ENCODE results near the gene PKN3. TPM values are rescaled to one million over a fixed set of nuclear protein-coding genes. Genes with fewer than 3 reads are reported as not detected.

Gene PKN3
- total RNA-seq, 1 experiment from 2014 or later, result 9.3 TPM

DNA sequence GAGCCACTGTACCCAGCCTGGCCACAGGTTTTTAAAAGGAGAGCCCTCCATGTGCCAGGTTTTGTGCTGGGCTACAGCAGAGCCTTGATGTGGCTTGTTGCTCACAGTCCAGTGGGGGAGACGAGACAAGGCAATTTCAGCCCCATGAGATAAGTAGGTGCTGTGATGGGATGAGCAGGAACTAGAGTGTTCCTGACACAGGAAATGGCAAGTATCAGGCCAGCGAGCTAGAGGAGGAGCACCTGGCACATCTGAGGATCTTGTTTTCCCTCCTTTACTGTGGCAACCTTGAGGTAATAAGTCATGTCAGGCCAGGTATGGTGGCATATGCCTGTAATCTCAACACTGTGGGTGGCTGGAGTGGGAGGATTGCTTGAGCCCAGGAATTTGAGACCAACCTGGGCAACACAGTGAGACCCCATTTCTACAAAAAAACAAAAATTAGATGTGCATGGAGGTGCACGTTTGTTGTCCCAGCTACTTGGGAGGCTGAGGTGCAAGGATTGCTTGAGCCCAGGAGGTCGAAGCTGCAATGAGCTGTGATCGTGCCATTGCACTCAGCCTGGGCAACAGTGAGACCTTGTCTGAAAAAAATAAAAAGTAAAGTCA, 25.4 kb downstream of the PKN3 start:
- no peak for DNase-seq (ENCODE audit: low read depth)
- in situ Hi-C loops (cut with HindIII; ENCODE audit: low pct_unique_long_range_greater_than_20kb, low sequenced_read_pairs), result no loop called here

DNA sequence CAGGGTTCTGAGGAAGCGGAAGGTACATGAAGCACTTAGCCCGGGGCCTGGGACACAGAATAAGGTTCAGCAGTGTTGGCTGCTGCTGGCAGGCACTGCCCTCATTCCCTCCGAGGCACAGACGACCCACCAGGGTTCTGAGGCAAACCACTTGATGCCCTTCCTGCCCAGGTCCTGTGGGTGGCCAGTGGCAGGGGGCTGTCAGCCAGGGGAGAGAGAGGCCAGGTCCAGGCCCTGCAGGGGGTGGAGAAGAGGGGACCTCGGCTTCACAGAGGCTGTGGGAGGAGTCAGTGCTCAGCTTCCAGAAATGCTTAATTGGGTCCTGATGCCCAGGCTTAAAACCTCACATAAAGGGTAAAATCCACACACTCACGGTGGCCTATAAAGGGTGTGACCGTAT, 26.0 kb downstream of the PKN3 start:
- DNase-seq (ENCODE audit: low read depth), result no peak
- in situ Hi-C loops (cut with HindIII; ENCODE audit: low pct_unique_long_range_greater_than_20kb, low sequenced_read_pairs), result no loop called here

DNA sequence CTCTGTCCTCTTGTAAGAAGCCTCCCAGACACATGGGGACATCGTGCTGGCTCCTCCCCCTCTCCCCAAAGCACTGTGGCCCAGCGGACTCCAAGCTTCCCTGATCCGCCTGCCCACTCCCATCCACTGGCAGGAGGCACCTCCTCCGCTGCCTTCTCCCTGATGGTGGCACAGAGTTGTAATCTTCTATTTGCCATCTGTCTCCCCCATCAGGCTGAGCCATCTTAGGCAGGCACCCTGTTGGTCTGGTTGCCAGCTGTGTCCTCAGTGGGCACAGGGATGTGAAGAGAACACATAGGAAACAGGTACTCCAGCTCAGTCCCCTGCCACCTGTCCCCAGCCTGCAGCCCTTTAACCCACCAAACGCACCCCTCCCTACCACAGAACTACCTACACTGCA, 27.0 kb downstream of the PKN3 start:
- in situ Hi-C loops (cut with HindIII; ENCODE audit: low pct_unique_long_range_greater_than_20kb, low sequenced_read_pairs), result no loop called here
- no peak for DNase-seq (ENCODE audit: low read depth)

DNA sequence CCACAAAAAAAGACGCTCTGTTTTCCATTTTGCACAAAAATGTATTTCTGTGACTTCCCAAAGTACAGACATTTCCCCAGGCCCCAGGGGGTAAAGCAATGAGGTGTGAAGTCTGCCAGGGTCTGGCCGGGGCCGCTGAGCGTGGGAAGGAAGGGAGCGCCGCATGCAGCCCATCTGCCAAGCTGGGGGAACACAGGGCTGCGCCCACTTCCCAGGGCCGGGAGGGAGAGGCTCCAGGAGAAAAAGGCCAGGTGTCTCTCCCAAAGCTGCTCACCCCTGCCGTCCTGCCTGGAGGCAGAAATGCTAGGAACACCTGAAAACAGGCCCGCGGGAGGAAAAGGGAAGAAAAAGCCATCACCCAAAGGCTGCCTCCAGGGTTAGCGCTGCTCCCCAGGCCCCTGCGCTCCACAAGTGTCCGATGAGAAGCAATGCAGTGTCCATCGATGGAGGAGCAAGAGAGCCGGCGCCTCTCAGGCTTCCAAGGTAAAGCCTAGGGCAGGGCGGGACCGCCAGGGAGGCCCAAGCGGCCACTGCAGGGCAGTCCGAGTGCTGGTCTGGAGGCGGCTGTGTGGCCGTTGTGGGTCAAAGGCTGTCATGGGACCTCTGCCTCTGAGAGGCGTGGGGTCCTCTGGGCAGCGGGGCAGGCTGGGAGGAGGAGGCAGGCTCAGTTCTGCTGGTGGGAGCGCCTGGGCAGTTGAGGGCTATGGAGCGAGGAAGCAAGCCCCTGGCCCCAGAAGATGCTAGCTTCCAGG, 27.6 kb downstream of the PKN3 start:
- no peak for DNase-seq (ENCODE audit: low read depth)
- in situ Hi-C loops (cut with HindIII; ENCODE audit: low pct_unique_long_range_greater_than_20kb, low sequenced_read_pairs), result no loop called here

DNA sequence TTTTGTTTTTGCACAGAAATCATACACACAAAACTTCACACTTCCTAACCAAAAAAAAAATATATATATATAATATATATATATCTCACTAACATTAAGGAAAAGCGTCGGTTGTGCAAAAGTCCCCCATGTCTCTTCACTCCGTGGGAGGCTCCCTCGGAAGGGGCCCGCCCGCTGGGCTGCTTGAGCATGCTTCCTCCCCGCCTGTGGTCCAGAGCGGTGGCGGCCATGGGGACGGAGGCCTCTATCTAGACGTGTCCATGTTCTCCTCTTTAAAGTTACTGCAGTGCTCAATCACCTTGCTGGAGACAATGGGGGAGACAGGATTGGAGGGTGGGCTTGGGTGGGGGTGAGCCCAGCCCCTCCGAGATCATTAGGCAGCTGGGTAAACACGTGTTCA, 28.8 kb downstream of the PKN3 start:
- no peak for DNase-seq (ENCODE audit: low read depth)

DNA sequence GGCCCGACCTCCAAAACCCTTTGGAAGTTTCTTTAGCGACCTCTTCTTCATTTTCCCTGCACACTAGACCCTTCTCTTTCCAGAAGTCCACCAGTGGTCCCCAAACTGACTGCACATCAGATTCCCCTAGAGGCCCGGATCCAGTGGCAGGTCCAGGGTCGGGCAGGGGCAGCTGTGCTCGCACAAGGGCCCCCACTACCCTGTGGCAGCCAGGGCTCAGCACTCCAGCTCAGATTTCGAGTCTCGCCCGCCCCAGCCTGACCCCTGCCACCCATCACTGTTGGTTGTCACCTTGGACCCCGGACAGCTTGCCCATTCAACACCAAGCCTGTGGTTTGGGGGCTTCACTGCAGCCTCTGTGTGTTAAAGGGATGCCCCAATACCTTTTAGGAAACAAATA, 29.4 kb downstream of the PKN3 start:
- no peak for DNase-seq (ENCODE audit: low read depth)
- in situ Hi-C loops (cut with HindIII; ENCODE audit: low pct_unique_long_range_greater_than_20kb, low sequenced_read_pairs), result no loop called here

More for the DNA sequence above, 28.8 kb downstream of the PKN3 start:
- in situ Hi-C loops (cut with HindIII; ENCODE audit: low pct_unique_long_range_greater_than_20kb, low sequenced_read_pairs), result no loop called here

DNA sequence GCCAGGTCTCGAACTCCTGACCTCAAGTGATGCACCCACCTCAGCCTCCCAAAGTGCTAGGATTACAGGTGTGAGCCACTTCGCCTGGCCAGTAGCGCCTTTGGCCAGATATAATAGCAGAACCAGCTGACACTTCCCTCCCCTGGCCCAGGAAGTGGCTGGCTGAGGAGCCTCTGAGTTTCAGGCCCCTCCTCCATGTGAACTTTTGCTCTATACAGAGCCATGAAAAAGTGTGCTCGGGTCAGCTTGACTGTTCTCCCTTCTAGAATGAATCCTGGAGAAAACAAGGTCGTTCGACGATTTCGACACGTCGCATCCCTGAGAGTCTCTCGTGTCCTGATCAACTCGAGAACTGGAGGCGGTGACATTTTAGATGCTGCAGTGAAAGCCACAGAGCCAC, 30.3 kb downstream of the PKN3 start:
- DNase-seq (ENCODE audit: low read depth), result no peak
- in situ Hi-C loops (cut with HindIII; ENCODE audit: low pct_unique_long_range_greater_than_20kb, low sequenced_read_pairs), result no loop called here

DNA sequence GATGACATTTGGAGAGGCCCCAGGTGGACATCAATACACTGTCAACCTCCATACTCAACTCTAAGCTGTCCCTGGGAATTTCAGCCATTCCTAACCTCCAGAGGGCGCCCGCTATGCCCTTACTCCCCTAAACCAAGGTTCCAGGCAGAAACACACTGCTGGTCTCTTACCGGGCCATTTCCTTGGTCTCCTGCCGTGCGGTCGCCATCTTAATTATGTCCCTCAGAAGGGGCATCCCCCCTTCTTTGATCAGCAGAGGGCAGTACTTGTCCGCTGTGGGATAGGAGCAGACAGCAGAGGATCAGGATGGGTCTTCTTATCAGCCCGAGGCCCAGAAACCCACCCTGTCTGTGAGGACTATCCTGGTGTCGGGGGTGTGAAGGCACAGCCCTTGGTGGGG, 31.0 kb downstream of the PKN3 start:
- peak; percentile 70 for DNase-seq (ENCODE audit: low read depth)
- in situ Hi-C loops (cut with HindIII; ENCODE audit: low pct_unique_long_range_greater_than_20kb, low sequenced_read_pairs), result no loop called here

DNA sequence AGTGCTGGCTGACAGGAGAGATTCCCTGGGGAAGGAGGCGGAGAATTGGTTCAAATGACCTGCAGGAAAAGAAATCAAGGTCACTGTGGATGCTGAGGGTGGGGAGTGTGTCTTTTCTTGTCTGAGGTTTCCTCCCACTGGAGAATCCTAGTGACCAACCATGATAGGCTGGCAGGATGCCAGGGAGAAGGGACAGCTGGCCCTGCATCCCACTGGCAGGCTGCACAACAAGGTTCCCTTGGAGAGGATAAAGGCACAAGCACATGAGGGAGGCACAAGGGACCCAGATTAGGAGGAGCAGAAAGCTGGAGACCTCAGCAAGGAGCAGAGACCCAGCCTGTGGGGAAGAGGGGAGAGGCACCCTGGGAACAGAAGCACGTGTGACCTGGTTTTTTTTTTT, 33.1 kb downstream of the PKN3 start:
- in situ Hi-C loops (cut with HindIII; ENCODE audit: low pct_unique_long_range_greater_than_20kb, low sequenced_read_pairs), result no loop called here
- DNase-seq (ENCODE audit: low read depth), result no peak

DNA sequence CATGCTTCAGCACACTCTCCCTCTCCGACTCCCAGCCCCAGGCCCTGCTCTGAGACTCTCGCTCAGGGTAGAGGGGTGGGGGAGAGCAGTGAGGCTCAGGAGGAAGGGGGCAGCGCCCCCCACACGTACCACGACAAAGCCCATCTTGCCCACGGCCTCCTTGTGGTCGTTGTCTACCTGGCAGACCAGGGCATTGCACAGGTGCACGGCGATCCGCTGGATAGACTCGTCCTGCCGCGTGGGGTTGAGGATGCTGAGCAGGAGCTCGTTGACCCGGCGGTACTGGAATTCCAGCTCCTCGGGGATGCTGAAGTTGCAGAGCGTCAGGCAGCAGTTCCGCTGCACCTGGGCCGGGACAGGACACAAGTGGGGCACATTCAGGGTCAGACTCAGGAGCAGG, 40.1 kb downstream of the PKN3 start:
- DNase-seq (ENCODE audit: low read depth), result no peak
- in situ Hi-C loops (cut with HindIII; ENCODE audit: low pct_unique_long_range_greater_than_20kb, low sequenced_read_pairs), result no loop called here

DNA sequence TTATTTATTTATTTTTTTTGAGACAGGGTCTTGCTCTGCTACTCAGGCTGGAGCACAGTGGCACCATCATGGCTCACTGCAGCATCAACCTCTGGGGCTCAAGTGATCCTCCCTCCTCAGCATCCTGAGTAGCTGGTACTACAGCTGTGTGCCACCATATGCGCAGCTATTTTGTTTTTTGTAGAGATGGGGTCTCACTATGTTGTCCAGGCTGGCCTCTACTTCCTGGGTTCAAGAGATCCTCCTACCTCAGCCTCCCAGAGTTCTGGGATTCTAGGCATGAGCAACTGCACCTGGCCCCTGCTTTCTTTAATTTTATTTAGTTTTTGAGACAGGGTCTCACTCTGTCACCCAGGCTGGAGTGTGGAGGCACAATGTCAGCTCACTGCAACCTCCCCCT, 41.1 kb downstream of the PKN3 start:
- no peak for DNase-seq (ENCODE audit: low read depth)
- in situ Hi-C loops (cut with HindIII; ENCODE audit: low pct_unique_long_range_greater_than_20kb, low sequenced_read_pairs), result no loop called here

DNA sequence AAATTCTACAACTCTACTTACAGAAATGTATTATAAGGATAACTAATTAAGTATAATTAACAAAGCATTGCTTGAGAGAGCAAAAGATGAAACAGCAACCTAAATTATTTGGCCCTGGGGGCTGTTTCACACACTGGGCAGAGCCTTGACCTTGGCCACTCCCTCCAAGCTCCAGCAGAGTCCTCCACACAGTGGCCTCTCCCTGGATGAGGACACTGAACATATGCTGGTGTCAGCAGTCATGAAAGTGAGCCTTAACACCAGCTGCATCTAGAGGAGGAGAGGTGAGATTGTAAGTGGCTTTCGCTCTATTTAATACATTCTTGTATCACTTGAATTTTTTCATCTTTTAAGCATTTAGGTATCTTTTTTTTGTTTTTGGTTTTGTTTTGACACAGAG, 44.9 kb downstream of the PKN3 start:
- in situ Hi-C loops (cut with HindIII; ENCODE audit: low pct_unique_long_range_greater_than_20kb, low sequenced_read_pairs), result no loop called here
- no peak for DNase-seq (ENCODE audit: low read depth)

DNA sequence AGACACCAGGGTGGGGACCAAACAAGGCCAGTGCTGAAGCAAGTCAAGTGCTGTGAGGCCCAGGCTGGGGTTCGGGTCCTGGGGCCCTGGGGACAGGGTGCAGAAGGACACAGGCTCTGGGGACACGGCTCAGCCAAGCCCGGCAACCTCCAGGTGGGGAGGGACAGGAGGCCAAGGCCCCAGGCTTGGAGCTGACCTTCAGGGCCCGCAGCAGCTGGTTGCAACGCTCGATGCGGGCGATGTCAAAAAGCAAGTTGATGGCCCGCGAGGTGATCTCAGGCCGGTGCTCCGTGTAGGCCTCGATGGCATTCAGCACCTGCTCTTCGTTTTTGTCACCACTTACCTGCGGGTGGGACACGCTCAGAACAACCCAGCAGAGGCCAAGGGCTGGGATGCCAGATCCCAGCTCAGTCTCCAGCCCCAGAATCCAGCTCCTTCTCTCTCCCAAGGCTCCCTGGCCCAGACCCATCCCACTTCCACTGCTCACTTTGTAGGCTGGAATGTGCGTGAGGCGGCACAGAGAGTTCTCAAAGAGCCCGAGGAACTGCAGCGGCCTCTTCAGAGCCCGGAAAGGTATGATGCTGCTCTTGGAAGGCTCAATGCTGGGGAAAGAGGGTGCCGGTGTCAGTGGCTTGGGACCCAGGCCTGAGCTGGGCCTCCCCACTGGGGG, 48.8 kb downstream of the PKN3 start:
- in situ Hi-C loops (cut with HindIII; ENCODE audit: low pct_unique_long_range_greater_than_20kb, low sequenced_read_pairs), result no loop called here
- no peak for DNase-seq (ENCODE audit: low read depth)

DNA sequence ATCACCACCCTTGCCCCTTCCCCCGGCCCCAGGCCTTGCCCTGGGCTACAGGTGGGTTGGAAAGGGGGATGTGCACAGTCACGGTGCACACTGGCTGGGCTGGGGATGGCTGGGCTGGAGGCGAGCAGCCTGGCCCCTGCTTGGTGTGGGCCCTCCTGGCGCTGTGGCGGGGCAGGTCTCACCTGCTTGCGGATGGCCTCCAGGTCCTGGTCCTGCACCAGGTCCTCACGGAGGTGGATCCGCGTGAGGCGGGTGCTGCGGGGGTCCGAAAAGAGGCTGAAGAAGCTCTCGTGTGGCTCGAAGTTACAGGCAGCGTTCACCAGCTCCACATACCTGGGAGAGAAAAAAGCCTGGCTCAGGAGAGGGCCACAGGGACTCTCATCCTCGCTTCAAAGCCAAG, 51.3 kb downstream of the PKN3 start:
- DNase-seq (ENCODE audit: low read depth), result no peak
- in situ Hi-C loops (cut with HindIII; ENCODE audit: low pct_unique_long_range_greater_than_20kb, low sequenced_read_pairs), result no loop called here

DNA sequence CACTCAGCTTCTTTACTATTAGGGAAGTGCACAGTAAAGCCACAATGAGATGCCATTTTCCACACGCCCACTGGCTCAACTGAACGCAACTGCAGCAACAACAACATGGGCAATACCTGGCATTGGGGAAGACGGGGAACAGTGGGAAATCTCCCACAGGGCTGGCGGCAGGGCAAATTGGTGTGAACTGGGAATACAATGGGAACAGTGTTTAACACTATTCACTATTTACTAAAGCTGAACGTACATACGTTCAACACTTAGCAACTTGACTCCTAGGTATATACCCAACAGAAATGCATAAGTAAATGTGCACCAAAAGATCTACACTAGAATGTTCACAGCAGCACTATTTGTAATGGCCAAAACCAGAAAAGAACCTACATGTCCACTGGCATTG, 55.3 kb downstream of the PKN3 start:
- in situ Hi-C loops (cut with HindIII; ENCODE audit: low pct_unique_long_range_greater_than_20kb, low sequenced_read_pairs), result no loop called here
- no peak for DNase-seq (ENCODE audit: low read depth)

DNA sequence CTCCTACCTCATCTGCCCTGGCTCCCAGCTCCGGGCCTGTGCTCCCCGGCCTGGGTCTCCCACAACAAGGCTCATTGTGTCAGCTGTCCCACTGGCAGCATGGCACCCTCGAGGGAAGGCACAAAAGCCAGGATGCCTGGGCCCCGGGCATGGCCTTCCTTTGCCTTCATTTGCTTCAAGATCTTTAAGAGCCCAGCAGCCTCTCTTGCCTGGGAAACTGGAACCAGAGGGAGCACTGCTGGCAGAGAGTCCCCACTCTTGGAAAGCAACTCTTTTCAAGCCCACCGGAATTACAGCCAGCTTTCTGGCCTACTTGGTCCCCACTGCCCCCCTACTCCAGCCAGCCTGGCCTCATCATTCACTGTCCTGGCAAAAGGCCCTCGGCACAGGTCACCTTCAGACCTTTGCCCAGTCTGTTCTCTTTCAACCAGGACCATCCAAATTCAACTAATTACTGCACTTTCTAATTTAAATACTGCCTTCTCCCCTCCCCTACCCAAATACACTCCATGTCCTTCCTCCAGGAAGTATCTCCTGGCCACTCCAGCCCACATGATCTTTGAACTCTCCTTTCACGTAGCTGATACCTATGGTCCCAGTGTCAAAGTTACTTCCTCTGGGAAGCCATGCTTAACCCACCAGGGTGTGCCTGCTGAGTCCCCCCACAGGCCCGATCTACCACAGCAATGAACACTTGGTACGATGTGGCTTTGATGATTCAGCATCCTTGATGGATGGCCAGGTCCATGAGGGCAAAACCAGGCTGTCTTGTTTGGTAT, 60.6 kb downstream of the PKN3 start:
- no peak for DNase-seq (ENCODE audit: low read depth)
- in situ Hi-C loops (cut with HindIII; ENCODE audit: low pct_unique_long_range_greater_than_20kb, low sequenced_read_pairs), result no loop called here

DNA sequence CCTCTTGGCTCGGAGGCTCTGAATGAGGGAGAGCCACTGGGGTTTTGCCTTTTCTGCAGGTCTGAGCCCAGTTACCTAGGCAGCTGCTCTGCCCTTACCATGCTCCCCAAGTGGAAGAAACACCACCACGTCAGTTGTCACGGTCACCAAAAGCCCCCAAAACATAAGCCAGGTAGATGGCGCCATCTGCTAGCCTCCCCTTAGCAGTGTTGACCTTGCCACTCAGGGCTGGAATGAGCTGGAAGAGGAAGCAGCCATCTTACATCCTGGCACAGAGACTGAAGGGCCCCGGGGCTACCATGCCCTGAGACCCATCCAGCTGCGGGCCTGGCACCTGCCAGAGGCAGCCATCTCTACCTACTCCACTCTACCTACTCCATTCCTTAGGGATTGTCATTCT, 62.1 kb downstream of the PKN3 start:
- no peak for DNase-seq (ENCODE audit: low read depth)
- in situ Hi-C loops (cut with HindIII; ENCODE audit: low pct_unique_long_range_greater_than_20kb, low sequenced_read_pairs), result no loop called here

DNA sequence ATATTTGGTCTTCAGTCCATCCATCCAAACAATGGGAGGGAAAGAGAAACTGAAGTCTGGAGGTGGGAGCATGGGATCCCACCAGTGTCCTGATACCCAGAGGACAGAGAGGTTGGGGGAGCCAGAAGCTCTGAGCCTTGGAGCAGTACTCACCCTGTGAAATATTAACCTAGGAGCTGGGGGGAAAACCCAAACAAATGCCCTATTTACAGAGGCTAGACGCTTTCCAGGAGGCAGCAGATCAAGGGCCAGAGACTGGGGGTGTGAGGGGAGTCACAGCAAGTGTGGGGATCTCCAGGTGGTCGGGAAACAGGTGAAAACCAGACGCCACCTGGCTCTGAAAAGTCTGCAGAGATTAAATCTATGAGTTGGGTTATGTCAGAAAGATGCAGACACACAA, 63.2 kb downstream of the PKN3 start:
- in situ Hi-C loops (cut with HindIII; ENCODE audit: low pct_unique_long_range_greater_than_20kb, low sequenced_read_pairs), result no loop called here

DNA sequence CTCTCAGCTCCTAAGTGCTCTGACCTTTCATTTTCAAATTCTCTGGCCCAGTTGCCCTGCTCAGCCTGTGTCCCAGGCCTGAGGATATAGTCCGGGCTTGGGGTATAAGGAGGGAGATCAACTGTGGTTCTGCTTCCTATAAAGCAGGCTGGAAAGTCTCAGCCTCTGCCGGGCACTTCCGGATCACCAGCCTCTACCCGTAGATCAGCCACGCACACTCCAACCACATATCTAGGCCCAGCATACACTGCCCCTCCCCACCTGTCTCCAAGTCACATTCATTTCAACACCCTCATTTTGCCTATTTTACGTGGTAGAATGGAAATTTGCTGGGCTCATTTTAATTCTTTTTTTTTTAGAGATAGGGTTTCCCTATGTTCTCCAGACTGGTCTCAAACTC, 66.3 kb downstream of the PKN3 start:
- in situ Hi-C loops (cut with HindIII; ENCODE audit: low pct_unique_long_range_greater_than_20kb, low sequenced_read_pairs), result no loop called here
- no peak for DNase-seq (ENCODE audit: low read depth)

More for the DNA sequence above, 63.2 kb downstream of the PKN3 start:
- DNase-seq (ENCODE audit: low read depth), result no peak

Data from Caki2 (cell line).